Mucosa of rectum (tissue), 2 donors: ENCODE data around the gene GPR143.

Experiments
- H3K27ac ChIP-seq, 2 donors: one replicate each; pipeline ENCODE4 v1.7.0; 2013; ENCODE audit warnings: inconsistent platforms in 2 of 2, low read depth in 2 of 2, low read length in 2 of 2
- H3K27me3 ChIP-seq, 2 donors: one replicate each; pipeline ENCODE4 v1.7.0; 2013; ENCODE audit warnings: low read length in 2 of 2; ENCODE audit not compliant: control insufficient read depth in 2 of 2, insufficient read depth in 2 of 2
- H3K36me3 ChIP-seq, 2 donors: one replicate each; pipeline ENCODE4 v1.7.0; 2013; ENCODE audit warnings: low read length in 2 of 2; ENCODE audit not compliant: control insufficient read depth in 2 of 2, insufficient read depth in 2 of 2
- H3K4me1 ChIP-seq, 2 donors: one replicate each; pipeline ENCODE4 v1.7.0; 2013; ENCODE audit warnings: low read length in 2 of 2, mild to moderate bottlenecking in 1 of 2; ENCODE audit not compliant: control insufficient read depth in 2 of 2, insufficient read depth in 2 of 2
- H3K4me3 ChIP-seq, 2 donors: one replicate each; pipeline ENCODE4 v1.7.0; 2013; ENCODE audit warnings: low read length in 2 of 2
- H3K9ac ChIP-seq, 2 donors: one replicate each; pipeline ENCODE4 v1.7.0; 2013; ENCODE audit warnings: low read length in 2 of 2, low read depth in 1 of 2, mild to moderate bottlenecking in 1 of 2
- H3K9me3 ChIP-seq, 2 donors: one replicate each; pipeline ENCODE4 v1.7.0; 2013; ENCODE audit warnings: low read length in 2 of 2; ENCODE audit not compliant: control insufficient read depth in 2 of 2
- donor health status: healthy.
- donor health status: Normal muscosa, but diverticular disease.

The GPR143 gene

GRCh38 chrX:9693307-9694001 lies 72.2 kb downstream of the GPR143 start:
- Histone ChIP-seq H3K9ac (no peak overlapping the region), H3K36me3 (peaks cover 3 to 8% of the 10 kb centered on the region in 2 donors), H3K27ac (no peak overlapping the region), H3K4me1 (no peaks in the 10 kb centered on the region), H3K27me3 (no peaks in the 10 kb centered on the region), H3K4me3 (no peak overlapping the region), H3K9me3 (no peaks in the 10 kb centered on the region)

GRCh38 chrX:9690046-9690445 lies 75.6 kb downstream of the GPR143 start:
- no peaks in the 10 kb centered on the region for H3K27me3 ChIP-seq
- H3K9me3 ChIP-seq, result no peaks in the 10 kb centered on the region
- no peak overlapping the region for H3K9ac ChIP-seq
- no peak overlapping the region for H3K27ac ChIP-seq
- no peak overlapping the region for H3K4me3 ChIP-seq
- peaks cover 5 to 6% of the 10 kb centered on the region in 2 donors for H3K36me3 ChIP-seq
- no peaks in the 10 kb centered on the region for H3K4me1 ChIP-seq

GRCh38 chrX:9688833-9689232 lies 76.8 kb downstream of the GPR143 start:
- Histone ChIP-seq H3K36me3 (peaks cover 5 to 6% of the 10 kb centered on the region in 2 donors), H3K4me3 (no peak overlapping the region), H3K9ac (no peak overlapping the region), H3K27me3 (no peaks in the 10 kb centered on the region), H3K27ac (no peak overlapping the region), H3K4me1 (no peaks in the 10 kb centered on the region), H3K9me3 (no peaks in the 10 kb centered on the region)

- Histone ChIP-seq H3K27ac (no peak overlapping the region), H3K27me3 (no peaks in the 10 kb centered on the region), H3K9me3 (no peaks in the 10 kb centered on the region), H3K36me3 (peaks cover 5 to 6% of the 10 kb centered on the region in 2 donors), H3K4me3 (no peak overlapping the region), H3K4me1 (no peaks in the 10 kb centered on the region), H3K9ac (no peak overlapping the region)
Observed at GRCh38 chrX:9687899-9688298, 77.7 kb downstream of the GPR143 start.

GRCh38 chrX:9683350-9683749 lies 82.3 kb downstream of the GPR143 start:
- Histone ChIP-seq H3K9me3 (no peaks in the 10 kb centered on the region), H3K27ac (no peak overlapping the region), H3K9ac (no peak overlapping the region), H3K4me3 (no peak overlapping the region), H3K36me3 (peaks cover 0 to 2% of the 10 kb centered on the region in 2 donors), H3K4me1 (no peaks in the 10 kb centered on the region), H3K27me3 (no peaks in the 10 kb centered on the region)

GRCh38 chrX:9682861-9683260 lies 82.8 kb downstream of the GPR143 start:
- Histone ChIP-seq H3K36me3 (peaks cover 0 to 2% of the 10 kb centered on the region in 2 donors), H3K9ac (no peak overlapping the region), H3K4me1 (peaks cover 0 to under 1% of the 10 kb centered on the region in 2 donors), H3K27me3 (no peaks in the 10 kb centered on the region), H3K9me3 (no peaks in the 10 kb centered on the region), H3K27ac (no peak overlapping the region), H3K4me3 (no peak overlapping the region)

- Histone ChIP-seq H3K4me1 (peaks cover 3 to 4% of the 10 kb centered on the region in 2 donors), H3K27ac (no peak overlapping the region), H3K9ac (no peak overlapping the region), H3K9me3 (no peaks in the 10 kb centered on the region), H3K27me3 (no peaks in the 10 kb centered on the region), H3K36me3 (peaks cover 0 to 2% of the 10 kb centered on the region in 2 donors), H3K4me3 (no peak overlapping the region)
Observed at GRCh38 chrX:9682456-9682855, 83.2 kb downstream of the GPR143 start.

- H3K27ac ChIP-seq, result no peak overlapping the region
- H3K4me3 ChIP-seq, result no peak overlapping the region
- no peaks in the 10 kb centered on the region for H3K36me3 ChIP-seq
- H3K4me1 ChIP-seq, result peaks cover 3 to 6% of the 10 kb centered on the region in 2 donors
- H3K9ac ChIP-seq, result no peak overlapping the region
- no peaks in the 10 kb centered on the region for H3K27me3 ChIP-seq
- H3K9me3 ChIP-seq, result no peaks in the 10 kb centered on the region
Observed at GRCh38 chrX:9681422-9681821, 84.2 kb downstream of the GPR143 start.

GRCh38 chrX:9681011-9681410 lies 84.6 kb downstream of the GPR143 start:
- Histone ChIP-seq H3K27ac (no peak overlapping the region), H3K27me3 (no peaks in the 10 kb centered on the region), H3K9ac (no peak overlapping the region), H3K4me1 (peaks cover 3 to 6% of the 10 kb centered on the region in 2 donors), H3K4me3 (no peak overlapping the region), H3K9me3 (no peaks in the 10 kb centered on the region), H3K36me3 (no peaks in the 10 kb centered on the region)

- H3K27me3 ChIP-seq, result no peaks in the 10 kb centered on the region
- no peak overlapping the region for H3K27ac ChIP-seq
- no peak overlapping the region for H3K4me3 ChIP-seq
- H3K9me3 ChIP-seq, result no peaks in the 10 kb centered on the region
- H3K36me3 ChIP-seq, result no peaks in the 10 kb centered on the region
- H3K9ac ChIP-seq, result no peak overlapping the region
- peaks cover 3 to 6% of the 10 kb centered on the region in 2 donors for H3K4me1 ChIP-seq
Observed at GRCh38 chrX:9678215-9678965, 87.3 kb downstream of the GPR143 start.
